ENCODE results near the gene CCDC93. TPM values are rescaled to one million over a fixed set of nuclear protein-coding genes. Genes with fewer than 3 reads are reported as not detected.

CCDC93 gene
- total RNA-seq, 3 donors from 2014 or later, result 42.3 to 55.7 (median 42.6) TPM

DNA sequence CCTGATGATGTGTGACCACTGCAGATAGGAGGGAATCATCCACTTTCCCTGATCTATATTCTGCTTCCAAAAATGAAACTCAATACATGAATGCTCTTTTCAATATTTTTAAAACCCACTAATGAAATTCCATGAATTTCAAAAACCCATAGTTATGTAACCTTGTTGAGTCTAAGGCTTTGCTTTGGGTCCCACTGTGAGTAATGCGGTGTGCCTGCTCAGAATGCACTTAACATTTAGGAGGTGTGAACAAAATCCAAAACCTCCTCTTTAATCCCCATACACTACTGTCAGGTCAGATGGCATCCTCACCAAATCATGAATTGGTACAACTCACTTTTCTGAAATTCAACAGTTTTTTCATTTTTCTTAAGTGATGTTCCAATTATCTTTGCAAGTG is 50.4 kb downstream of the CCDC93 start:
- intact Hi-C loops (cut with DNase I, micrococcal nuclease), result no loop called here
- H3K4me3 ChIP-seq, result no peak overlapping the region
- H3K9me3 ChIP-seq, result no peaks in the 10 kb centered on the region
- peaks cover 5% of the 10 kb centered on the region for H3K36me3 ChIP-seq (ENCODE audit: low read depth)
- no peak for DNase-seq
- TF ChIP-seq CTCF (IDR thresholded peaks at IDR 0.05), result no peak
- no peak for ATAC-seq
- peaks cover 16% of the 10 kb centered on the region for H3K4me1 ChIP-seq (ENCODE audit: low read depth)

DNA sequence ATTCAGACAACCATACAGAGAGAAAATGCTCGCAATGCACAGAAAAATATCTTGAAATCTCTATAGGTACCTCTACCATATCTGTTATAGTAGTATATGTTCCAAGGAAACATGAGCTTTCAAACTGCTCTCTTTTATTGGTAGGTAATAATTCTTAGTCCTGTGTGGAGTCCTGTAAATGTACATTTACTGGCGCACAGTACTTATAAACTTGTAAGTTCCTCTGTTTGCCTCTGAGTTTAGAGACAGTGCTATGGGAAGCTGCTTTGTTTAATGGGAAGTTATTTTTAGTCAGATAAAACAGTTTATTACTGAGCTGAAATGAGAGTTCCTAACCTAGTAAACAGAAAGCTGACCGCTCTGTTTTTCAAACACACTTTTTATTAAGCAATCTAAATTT is 52.7 kb downstream of the CCDC93 start:
- H3K4me1 ChIP-seq (ENCODE audit: low read depth), result peaks cover 23% of the 10 kb centered on the region
- ATAC-seq (peak; percentile 72), DNase-seq (no peak)
- intact Hi-C loops (cut with DNase I, micrococcal nuclease), result no loop called here
- no peaks in the 10 kb centered on the region for H3K9me3 ChIP-seq
- TF ChIP-seq CTCF (IDR thresholded peaks at IDR 0.05), result no peak
- no peak overlapping the region for H3K4me3 ChIP-seq
- peaks cover 5% of the 10 kb centered on the region for H3K36me3 ChIP-seq (ENCODE audit: low read depth)

DNA sequence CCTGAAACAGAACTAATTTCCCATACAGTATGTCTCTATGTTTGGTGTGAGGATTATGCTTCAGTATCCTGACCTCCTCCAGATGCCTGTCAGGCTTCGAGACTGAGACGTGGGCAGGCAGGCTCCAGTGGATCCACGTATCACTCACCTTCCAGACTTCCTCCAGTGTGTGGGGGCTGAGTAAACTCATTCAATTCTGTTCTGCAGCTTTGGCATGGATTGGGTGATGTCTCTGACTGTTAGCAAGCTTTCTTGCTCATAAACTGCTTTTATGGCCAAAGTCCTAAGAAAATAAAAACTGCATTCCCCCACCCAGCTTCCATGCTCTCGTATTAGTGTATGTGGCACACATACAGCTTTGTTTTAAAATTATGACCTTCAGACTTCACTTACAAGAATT is 53.6 kb downstream of the CCDC93 start:
- no peak for TF ChIP-seq CTCF (IDR thresholded peaks at IDR 0.05)
- DNase-seq (peak in 1 of 3 donors; percentile 36), ATAC-seq (peak; percentile 79)
- Histone ChIP-seq H3K36me3 (ENCODE audit: low read depth) (peaks cover 5% of the 10 kb centered on the region), H3K9me3 (no peaks in the 10 kb centered on the region), H3K4me3 (no peak overlapping the region), H3K4me1 (ENCODE audit: low read depth) (peaks cover 23% of the 10 kb centered on the region)
- intact Hi-C loops (cut with DNase I, micrococcal nuclease), result no loop called here

GRCh38 chr2:117958186-117958585 is 55.7 kb downstream of the CCDC93 start:
- intact Hi-C loops (cut with DNase I, micrococcal nuclease), result no loop called here

GRCh38 chr2:117957616-117958015 is 56.3 kb downstream of the CCDC93 start:
- H3K36me3 ChIP-seq (ENCODE audit: low read depth), result no peaks in the 10 kb centered on the region
- intact Hi-C loops (cut with DNase I, micrococcal nuclease), result no loop called here
- H3K4me1 ChIP-seq (ENCODE audit: low read depth), result peaks cover 23% of the 10 kb centered on the region
- TF ChIP-seq CTCF (IDR thresholded peaks at IDR 0.05), result no peak
- ATAC-seq (peak; percentile 51), DNase-seq (no peak)
- no peaks in the 10 kb centered on the region for H3K9me3 ChIP-seq
- no peak overlapping the region for H3K4me3 ChIP-seq

More at GRCh38 chr2:117958186-117958585, 55.7 kb downstream of the CCDC93 start:
- DNase-seq (peak in 1 of 3 donors; percentile 9), ATAC-seq (peak; percentile 59)
- no peaks in the 10 kb centered on the region for H3K36me3 ChIP-seq (ENCODE audit: low read depth)
- no peak for TF ChIP-seq CTCF (IDR thresholded peaks at IDR 0.05)
- H3K4me3 ChIP-seq, result no peak overlapping the region
- H3K4me1 ChIP-seq (ENCODE audit: low read depth), result peaks cover 23% of the 10 kb centered on the region
- no peaks in the 10 kb centered on the region for H3K9me3 ChIP-seq
